HCT116 (cell line): Measurements from ENCODE around the gene PAX6.

Experiments used
- CTCF ChIP-seq, 3 experiments: fragments of 200-600 bp in 1 of 3; sonication (generic) in 1 of 3; IDR thresholded peaks in 2 of 3; conservative IDR thresholded peaks in 1 of 3; 2 replicates each; pipeline ENCODE4 v1.5.1; 2012 to 2017; ENCODE audit warnings: low read depth in 2 of 3, low read length in 2 of 3, antibody characterized with exemption in 1 of 3, borderline replicate concordance in 1 of 3, control low read depth in 1 of 3, mild to moderate bottlenecking in 1 of 3, mixed read lengths in 1 of 3, mixed run types in 1 of 3, moderate library complexity in 1 of 3; ENCODE audit not compliant: insufficient read depth in 1 of 3
- POLR2A ChIP-seq: IDR thresholded peaks from 2 replicates; pipeline ENCODE4 v1.7.0; 2011; ENCODE audit warnings: borderline replicate concordance; ENCODE audit not compliant: insufficient read depth, insufficient read length; ENCODE audit errors: extremely low read depth
- SP1 ChIP-seq: IDR thresholded peaks from 2 replicates; pipeline ENCODE4 v1.6.1; 2012; ENCODE audit warnings: low read depth

- TF ChIP-seq POLR2A (no peak), CTCF (IDR thresholded peaks at IDR 0.05 in 2 of 3, conservative IDR thresholded peaks at IDR 0.05 in 1 of 3; ENCODE audit: borderline replicate concordance in 1 of 3, insufficient read depth in 1 of 3, low read depth in 2 of 3, low read length in 2 of 3) (no peak), SP1 (no peak)
These were observed 13.0 kb downstream of the PAX6 start for GRCh38 chr11:31798057-31798553.
